Stimulated activated naive CD8-positive, alpha-beta T cell treated with anti-CD3 and anti-CD28 coated beads, Interleukin-15, Interleukin-2, amounts not matched to agents 100 ng/mL and 50 ng/mL, for 24 hours (primary cell): Measurements from ENCODE around the gene CFAP206.
"Not testable (repeated sequence)": the region's sequence is repeated elsewhere in the genome, so short reads cannot be mapped to it uniquely, and the experiment has no call there.

Source experiments
- H3K27ac Mint-ChIP-seq: one replicate; pipeline ENCODE4 v1.8.0; 2021; ENCODE audit warnings: mild to moderate bottlenecking, mixed read lengths
- H3K27me3 Mint-ChIP-seq: one replicate; pipeline ENCODE4 v1.8.0; 2021; ENCODE audit warnings: mixed read lengths
- H3K36me3 Mint-ChIP-seq: one replicate; pipeline ENCODE4 v1.8.0; 2021; ENCODE audit warnings: low read depth, mixed read lengths
- H3K4me1 Mint-ChIP-seq: one replicate; pipeline ENCODE4 v1.8.0; 2021; ENCODE audit warnings: low read depth, mixed read lengths
- H3K4me3 Mint-ChIP-seq: one replicate; pipeline ENCODE4 v1.8.0; 2021; ENCODE audit warnings: mild to moderate bottlenecking, mixed read lengths
- H3K9me3 Mint-ChIP-seq: one replicate; pipeline ENCODE4 v1.8.0; 2021; ENCODE audit warnings: mixed read lengths

The CFAP206 gene

GRCh38 chr6:87472525-87473418 lies 65.0 kb downstream of the CFAP206 start, which contains the start of gene SLC35A1:
TSS of gene SLC35A1 (plus strand) at chr6:87472974. CDS start at chr6:87473004, 30 bp downstream.
- Mint-ChIP-seq H3K4me1 (peaks cover 25% of the 10 kb centered on the region), H3K9me3 (no peaks in the 10 kb centered on the region), H3K4me3 (peak within 1 kb of the TSS; percentile 97), H3K36me3 (peaks cover 4% of the 10 kb centered on the region), H3K27ac (peak within 1 kb of the TSS; percentile 97), H3K27me3 (peaks cover 6% of the 10 kb centered on the region)

DNA sequence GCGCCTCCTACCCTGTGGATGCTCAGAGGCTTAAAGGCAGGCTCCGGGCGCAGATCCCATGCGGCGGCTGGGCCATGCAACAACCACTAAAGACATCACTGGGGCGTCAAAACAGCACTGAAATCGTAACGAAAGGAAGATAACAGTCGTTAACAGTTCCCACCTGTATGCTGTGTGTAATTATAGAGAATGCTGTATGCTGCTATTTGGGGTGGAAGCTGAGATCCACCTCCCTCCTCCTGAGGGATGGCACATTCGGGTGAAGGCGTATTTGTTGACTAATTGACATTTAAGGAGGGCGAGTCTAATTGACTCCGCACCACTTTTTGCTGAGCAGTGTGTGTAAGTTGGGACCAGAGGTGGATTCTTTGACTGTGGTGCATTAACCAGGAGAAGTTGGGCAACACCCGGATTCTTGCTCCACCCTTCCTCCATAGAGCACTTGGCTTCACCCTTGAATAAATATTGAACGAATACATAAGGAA lies 65.7 kb downstream of the CFAP206 start:
- peaks cover 10% of the 10 kb centered on the region for H3K36me3 Mint-ChIP-seq
- H3K4me1 Mint-ChIP-seq, result peaks cover 25% of the 10 kb centered on the region
- peak overlapping the region; percentile 97 for H3K4me3 Mint-ChIP-seq
- peaks cover 1% of the 10 kb centered on the region for H3K27me3 Mint-ChIP-seq
- H3K9me3 Mint-ChIP-seq, result no peaks in the 10 kb centered on the region
- H3K27ac Mint-ChIP-seq, result peak overlapping the region; percentile 97

DNA sequence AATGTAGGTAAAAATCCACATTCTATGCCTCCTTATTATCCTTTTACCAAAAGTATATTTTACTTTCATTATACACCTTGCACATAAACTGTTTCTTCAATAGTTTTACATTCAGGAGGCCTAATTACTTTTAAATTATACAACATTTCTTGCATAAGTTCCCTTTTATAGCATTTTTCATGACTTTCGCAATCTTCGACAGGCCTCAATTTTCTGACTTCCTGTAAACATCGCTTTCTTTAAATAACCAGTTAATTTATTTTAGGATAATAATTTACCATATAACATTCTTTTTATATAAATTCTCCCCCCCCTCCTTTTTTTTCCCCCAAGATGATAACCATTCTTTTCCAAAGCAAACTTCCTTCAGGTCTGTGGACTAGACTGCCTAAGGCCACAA lies 74.2 kb downstream of the CFAP206 start:
- H3K9me3 Mint-ChIP-seq, result no peaks in the 10 kb centered on the region
- H3K36me3 Mint-ChIP-seq, result peaks cover 35% of the 10 kb centered on the region
- no peaks in the 10 kb centered on the region for H3K27me3 Mint-ChIP-seq
- no peaks in the 10 kb centered on the region for H3K4me1 Mint-ChIP-seq
- no peak overlapping the region for H3K27ac Mint-ChIP-seq
- no peak overlapping the region for H3K4me3 Mint-ChIP-seq

GRCh38 chr6:87482366-87482765 lies 74.6 kb downstream of the CFAP206 start:
- H3K36me3 Mint-ChIP-seq, result peaks cover 35% of the 10 kb centered on the region
- H3K4me1 Mint-ChIP-seq, result no peaks in the 10 kb centered on the region
- H3K27ac Mint-ChIP-seq, result no peak overlapping the region
- no peaks in the 10 kb centered on the region for H3K9me3 Mint-ChIP-seq
- no peaks in the 10 kb centered on the region for H3K27me3 Mint-ChIP-seq
- no peak overlapping the region for H3K4me3 Mint-ChIP-seq

DNA sequence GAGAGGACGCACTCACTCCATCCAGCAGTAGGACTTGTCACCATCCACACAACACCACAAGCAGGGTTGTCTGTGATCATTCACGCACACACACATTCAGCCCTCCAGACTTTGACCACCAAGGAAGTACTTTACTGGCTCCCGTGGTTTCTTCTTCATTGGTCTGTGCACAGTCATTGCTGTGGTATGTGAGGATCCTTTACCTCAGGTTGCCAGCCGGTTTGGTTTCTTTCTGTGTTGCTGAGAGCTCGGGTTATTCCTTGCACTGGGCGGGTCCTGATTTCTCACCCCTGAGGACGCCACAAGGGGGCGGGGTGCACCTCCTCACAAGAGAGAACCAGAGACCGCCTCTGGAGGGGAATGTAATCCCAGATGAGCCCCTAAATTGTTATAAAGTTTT lies 76.2 kb downstream of the CFAP206 start:
- Mint-ChIP-seq H3K27me3 (no peaks in the 10 kb centered on the region), H3K36me3 (peaks cover 20% of the 10 kb centered on the region), H3K9me3 (no peaks in the 10 kb centered on the region), H3K4me3 (no peak overlapping the region), H3K4me1 (no peaks in the 10 kb centered on the region), H3K27ac (no peak overlapping the region)

DNA sequence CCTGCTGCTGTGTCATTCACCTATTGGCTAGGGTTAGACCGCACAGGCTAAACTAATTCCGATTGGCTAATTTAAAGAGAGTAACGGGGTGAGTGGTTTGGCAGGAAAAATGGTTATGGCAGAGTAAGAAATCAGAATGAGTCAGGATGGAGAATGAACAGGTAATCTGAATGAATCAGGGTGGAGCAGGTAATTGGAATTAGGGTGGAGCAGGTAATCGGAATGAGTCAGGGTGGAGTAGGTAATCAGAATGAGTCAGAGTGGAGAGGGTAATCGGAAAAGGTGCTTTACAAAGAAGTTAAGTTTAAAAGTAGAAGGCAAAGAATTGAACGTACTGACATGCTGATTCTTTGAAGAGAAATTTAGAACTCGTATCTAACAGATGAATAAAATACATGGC lies 76.7 kb downstream of the CFAP206 start:
- Mint-ChIP-seq H3K27me3 (no peaks in the 10 kb centered on the region), H3K36me3 (peaks cover 15% of the 10 kb centered on the region), H3K9me3 (no peaks in the 10 kb centered on the region), H3K27ac (no peak overlapping the region), H3K4me3 (no peak overlapping the region), H3K4me1 (no peaks in the 10 kb centered on the region)

GRCh38 chr6:87487555-87487954 lies 79.8 kb downstream of the CFAP206 start:
- Mint-ChIP-seq H3K9me3 (no peaks in the 10 kb centered on the region), H3K27me3 (no peaks in the 10 kb centered on the region), H3K4me3 (no peak overlapping the region)

GRCh38 chr6:87489326-87489725 lies 81.6 kb downstream of the CFAP206 start:
- H3K9me3 Mint-ChIP-seq, H3K4me3 Mint-ChIP-seq, H3K27me3 Mint-ChIP-seq, H3K4me1 Mint-ChIP-seq, H3K27ac Mint-ChIP-seq: not testable (repeated sequence)
- H3K36me3 Mint-ChIP-seq, result peaks cover 22% of the 10 kb centered on the region

More at GRCh38 chr6:87487555-87487954, 79.8 kb downstream of the CFAP206 start:
- H3K27ac Mint-ChIP-seq, result no peak overlapping the region
- H3K36me3 Mint-ChIP-seq, result peaks cover 18% of the 10 kb centered on the region
- H3K4me1 Mint-ChIP-seq, result no peaks in the 10 kb centered on the region

DNA sequence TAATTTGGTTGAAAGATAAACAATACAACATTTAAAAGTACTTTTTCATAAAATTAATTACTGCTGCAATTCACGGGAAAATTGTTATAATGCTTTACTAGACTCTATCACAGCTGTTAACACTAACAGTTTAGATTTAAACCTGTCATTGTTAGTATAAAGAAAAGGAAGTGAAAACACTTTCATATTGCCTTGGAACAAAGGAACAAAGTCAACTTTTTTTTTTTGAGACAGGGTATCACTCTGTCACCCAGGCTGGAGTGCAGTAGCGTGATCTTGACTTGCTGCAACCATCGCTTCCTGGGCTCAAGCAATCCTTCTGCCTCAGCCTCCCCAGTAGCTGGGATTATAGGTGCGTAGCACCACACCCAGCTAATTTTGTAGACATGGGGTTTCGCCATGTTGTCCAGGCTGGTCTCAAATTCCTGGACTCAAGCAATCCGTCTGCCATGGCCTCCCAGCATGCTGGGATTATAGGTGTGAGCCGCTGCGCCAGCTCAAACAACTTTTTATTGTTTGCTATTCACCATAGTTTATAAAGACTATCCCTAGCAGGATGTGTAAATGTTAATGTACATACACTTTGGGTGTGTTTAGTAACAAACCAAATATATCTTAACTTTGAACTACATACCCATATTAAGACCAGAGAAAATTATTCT lies 87.1 kb downstream of the CFAP206 start:
- H3K4me3 Mint-ChIP-seq, result no peak overlapping the region
- no peaks in the 10 kb centered on the region for H3K9me3 Mint-ChIP-seq
- peaks cover 20% of the 10 kb centered on the region for H3K36me3 Mint-ChIP-seq
- no peaks in the 10 kb centered on the region for H3K27me3 Mint-ChIP-seq
- no peaks in the 10 kb centered on the region for H3K4me1 Mint-ChIP-seq
- no peak overlapping the region for H3K27ac Mint-ChIP-seq

DNA sequence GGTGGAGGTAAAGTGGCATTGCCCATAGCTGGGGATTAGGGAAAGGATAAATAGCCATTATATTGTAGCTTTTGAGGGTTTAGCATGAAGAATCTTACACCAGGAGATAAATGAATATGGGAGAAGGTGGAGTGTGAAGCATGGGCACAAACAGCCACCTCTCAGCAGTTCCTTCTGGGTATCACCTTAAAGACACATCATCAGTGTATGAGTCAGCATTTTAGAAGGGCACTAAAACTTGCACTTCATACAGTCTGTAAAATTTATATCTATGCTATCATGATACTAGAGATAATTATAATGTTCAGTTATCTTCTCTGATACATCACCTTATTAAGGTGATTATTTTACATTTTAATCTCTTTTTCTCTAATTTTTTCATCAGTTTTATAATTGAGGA lies 90.3 kb downstream of the CFAP206 start:
- Mint-ChIP-seq H3K27ac (no peak overlapping the region), H3K4me1 (no peaks in the 10 kb centered on the region), H3K27me3 (no peaks in the 10 kb centered on the region), H3K9me3 (no peaks in the 10 kb centered on the region), H3K4me3 (no peak overlapping the region), H3K36me3 (peaks cover 9% of the 10 kb centered on the region)

- Mint-ChIP-seq H3K36me3 (peaks cover 34% of the 10 kb centered on the region), H3K4me3 (no peak overlapping the region), H3K27ac (peak overlapping the region; percentile 4), H3K27me3 (no peaks in the 10 kb centered on the region), H3K4me1 (no peaks in the 10 kb centered on the region), H3K9me3 (no peaks in the 10 kb centered on the region)
Measured at GRCh38 chr6:87501809-87502572, 94.2 kb downstream of the CFAP206 start.

GRCh38 chr6:87504441-87504840 lies 96.7 kb downstream of the CFAP206 start:
- no peaks in the 10 kb centered on the region for H3K9me3 Mint-ChIP-seq
- H3K36me3 Mint-ChIP-seq, result peaks cover 34% of the 10 kb centered on the region
- H3K4me1 Mint-ChIP-seq, result no peaks in the 10 kb centered on the region
- no peaks in the 10 kb centered on the region for H3K27me3 Mint-ChIP-seq
- peak overlapping the region; percentile 24 for H3K27ac Mint-ChIP-seq
- no peak overlapping the region for H3K4me3 Mint-ChIP-seq
